Measurements from ENCODE around the gene METTL9. TPM values are rescaled to one million over a fixed set of nuclear protein-coding genes. Genes with fewer than 3 reads are reported as not detected.
"Not testable (repeated sequence)": the region's sequence is repeated elsewhere in the genome, so short reads cannot be mapped to it uniquely, and the experiment has no call there.

Gene METTL9
- total RNA-seq, 2 donors from 2014 or later: 49.3 to 63.8 TPM

DNA sequence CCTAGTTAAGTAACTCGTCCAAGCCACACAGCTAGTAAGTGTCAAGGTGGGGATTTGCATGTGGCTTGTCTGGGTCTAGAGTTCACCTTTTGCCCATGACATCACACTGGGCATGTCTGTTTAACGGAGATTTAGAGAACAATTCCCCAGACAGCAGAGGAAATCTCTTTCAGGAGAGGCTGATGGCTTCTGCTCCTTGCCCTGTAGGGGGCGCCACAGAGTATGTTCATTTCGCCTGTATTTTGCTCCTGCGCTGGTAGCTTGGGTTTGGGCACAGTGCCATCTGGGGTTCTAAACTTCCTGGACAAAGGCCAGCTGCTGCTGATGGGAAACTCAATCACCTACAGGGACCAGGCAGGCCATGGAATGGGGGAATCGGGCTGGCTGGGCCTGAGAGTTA is 84.8 kb downstream of the METTL9 start:
- ATAC-seq: no peak
- intact Hi-C loops (cut with DNase I): no loop called here
- DNase-seq: no peak

DNA sequence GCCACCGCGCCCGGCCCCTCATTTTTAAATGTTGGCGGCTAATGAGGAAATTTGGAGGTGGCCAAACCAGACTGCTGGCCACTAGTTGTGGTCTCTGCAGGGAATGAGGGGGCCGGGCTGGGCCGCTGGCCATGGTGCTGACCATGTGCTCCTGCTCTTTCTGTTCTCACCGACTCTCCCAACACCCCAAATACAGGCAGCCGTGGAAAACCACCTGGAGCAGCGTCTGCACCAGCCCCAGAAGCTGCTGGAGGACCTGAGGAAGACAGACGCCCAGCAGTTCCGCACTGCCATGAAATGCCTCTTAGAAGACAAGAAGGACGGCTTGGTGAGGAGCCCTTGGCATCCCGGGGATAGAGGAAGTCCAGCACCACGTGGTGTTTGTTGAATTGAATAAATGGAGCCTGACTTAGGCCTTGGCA is 85.7 kb downstream of the METTL9 start:
- intact Hi-C loops (cut with DNase I): no loop called here
- no peak for DNase-seq
- no peak for ATAC-seq

GRCh38 chr16:21689107-21689506 is 89.7 kb downstream of the METTL9 start:
- DNase-seq: no peak
- intact Hi-C loops (cut with DNase I): no loop called here
- ATAC-seq: no peak

GRCh38 chr16:21690967-21691366 is 91.6 kb downstream of the METTL9 start:
- ATAC-seq; intact Hi-C loops (cut with DNase I); DNase-seq: not testable (repeated sequence)

DNA sequence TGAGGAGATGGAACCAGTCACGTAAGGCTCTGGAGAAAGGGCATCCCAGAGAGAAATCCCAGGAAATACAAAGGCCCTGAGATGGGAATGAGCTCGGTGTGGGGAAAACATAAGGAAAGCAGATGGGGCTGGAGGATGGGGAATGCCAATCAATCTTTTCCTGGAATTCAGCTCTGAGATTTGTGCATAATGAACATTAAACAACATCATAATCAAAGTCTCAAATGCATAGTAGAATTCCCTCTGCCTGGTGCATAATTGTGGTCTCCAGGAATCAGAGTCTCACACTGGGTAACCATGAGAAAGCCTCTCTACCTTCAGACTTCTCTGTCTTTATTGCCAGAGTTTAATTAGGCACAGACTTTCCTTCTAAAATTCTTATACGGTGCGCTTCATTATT is 95.2 kb downstream of the METTL9 start:
- DNase-seq: no peak
- ATAC-seq: no peak
- intact Hi-C loops (cut with DNase I): no loop called here

DNA sequence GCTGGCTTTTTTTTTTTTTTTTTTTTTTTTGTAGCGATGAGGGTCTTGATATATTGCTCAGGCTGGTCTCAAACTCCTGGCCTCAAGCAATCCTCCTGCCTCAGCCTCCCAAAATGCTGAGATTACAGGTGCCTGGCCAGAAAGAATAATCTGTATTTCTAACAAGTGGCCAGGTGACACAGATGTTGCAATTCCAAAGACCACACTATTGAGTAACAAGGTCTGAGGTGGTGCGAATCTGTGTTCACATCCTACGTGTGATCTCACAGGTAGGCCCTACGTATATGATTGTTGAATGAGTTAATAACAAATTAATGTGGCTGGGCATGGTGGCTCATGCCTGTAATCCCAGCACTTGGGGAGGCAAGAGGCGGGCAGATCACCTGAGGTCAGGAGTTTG is 97.7 kb downstream of the METTL9 start:
- no peak for DNase-seq
- no peak for ATAC-seq
- intact Hi-C loops (cut with DNase I): no loop called here

DNA sequence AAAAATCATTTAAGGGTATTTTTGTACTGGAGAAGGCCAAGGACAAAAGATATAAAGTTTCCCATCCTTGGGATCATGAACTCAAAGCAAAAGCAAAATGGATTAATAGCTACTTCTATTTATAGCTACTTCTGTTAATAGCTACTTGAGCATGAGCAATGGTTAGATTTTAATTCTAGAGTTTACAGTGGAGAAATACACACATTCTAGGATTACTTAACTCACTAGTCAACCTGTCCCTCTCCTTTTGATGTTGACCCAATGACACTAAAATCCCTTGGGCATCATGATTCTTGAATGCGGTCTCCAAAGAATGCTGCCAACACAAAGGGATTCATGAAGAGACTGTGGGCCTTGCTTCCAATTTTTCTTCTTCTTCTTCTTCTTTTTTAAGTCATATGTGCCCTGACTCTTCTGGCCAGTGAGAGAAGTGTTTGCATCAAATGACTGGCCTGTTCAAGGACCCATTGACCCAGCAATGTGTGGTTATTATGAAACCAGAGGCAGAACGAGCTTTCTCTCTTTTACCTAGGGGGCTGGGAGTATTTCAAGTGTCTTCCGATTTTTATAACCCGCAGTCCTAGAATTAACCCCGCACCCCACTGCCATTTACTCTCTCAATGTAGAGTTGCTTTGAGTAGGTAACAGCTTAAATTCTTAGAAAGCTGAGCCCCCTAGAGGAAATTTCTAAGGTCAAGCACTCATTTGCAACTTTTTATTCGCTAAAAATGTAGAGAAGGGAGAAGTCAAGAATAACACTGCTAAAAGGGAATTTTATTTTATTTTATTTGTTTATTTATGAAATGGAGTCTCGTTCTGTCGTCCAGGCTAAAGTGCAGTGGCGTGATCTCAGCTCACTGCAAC is 99.0 kb downstream of the METTL9 start:
- ATAC-seq: no peak
- DNase-seq: no peak
- intact Hi-C loops (cut with DNase I): no loop called here

DNA sequence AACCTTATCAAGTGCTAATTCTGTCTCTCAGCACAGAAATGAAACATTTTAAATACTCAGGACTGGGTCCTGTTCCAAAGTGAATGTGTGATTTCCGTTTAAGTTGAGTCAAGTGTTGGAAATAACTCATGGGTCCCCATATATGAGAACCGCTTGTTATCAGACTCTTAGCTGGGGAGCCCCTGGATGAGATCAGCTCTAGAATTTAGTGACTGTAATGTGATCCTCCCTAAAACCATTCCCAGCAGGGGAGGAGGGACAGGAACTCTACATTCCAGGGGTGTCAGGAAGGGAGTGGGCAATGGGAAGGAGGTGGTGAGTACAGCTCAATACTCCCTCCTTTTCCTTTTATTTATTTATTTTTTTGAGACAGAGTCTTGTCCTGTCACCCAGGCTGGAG is 101.9 kb downstream of the METTL9 start:
- DNase-seq (no peak), ATAC-seq (peak; percentile 51 to 77)
- intact Hi-C loops (cut with DNase I): no loop called here

DNA sequence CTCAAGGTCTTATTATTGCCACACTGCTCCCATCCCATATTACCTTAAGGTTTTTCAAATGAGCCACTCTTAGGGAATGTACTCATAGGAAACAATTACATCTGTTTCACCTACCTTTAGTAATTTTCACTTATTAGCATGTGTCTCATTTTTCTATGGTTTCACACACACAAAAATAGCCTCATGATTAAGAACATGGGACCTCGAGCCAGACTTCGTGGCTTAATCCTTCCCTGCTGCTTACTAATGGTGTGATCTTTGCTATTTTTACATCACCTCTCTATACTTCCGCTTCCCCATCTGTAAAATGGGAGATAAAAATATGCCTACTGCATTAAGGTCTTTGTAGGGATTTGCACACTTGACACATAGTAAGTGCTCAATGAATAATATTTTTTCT is 102.9 kb downstream of the METTL9 start:
- intact Hi-C loops (cut with DNase I): no loop called here
- ATAC-seq: no peak
- DNase-seq: no peak

GRCh38 chr16:21703156-21703555 is 103.8 kb downstream of the METTL9 start:
- no peak for DNase-seq
- no peak for ATAC-seq
- intact Hi-C loops (cut with DNase I): no loop called here

DNA sequence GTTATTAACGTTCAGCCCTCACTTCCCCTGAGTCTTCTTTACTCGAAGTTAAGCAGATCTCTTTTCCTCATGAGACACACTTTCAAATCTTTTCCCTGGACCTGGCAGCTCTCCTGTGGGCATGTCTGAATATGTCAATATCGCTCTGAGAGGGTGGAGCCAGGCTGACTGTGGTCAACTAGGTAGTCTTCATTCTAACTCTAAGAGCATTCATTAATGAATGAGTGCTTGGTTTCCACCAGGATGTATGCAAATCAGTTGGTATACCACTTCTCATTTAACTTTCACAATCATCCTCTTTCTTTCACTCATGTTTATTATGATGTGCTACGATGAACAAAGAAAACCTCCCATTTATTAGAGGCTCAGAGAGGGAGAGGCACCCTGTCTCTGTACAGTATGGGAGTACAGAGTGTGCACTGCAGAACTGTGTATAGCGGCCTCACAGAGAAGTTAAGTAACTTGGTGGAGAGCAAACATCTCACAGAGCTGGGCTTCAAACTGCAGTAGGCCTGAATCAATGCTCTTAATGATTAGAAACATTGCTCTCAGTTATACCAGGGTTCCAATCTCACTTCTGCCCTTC is 104.3 kb downstream of the METTL9 start:
- intact Hi-C loops (cut with DNase I): no loop called here
- no peak for DNase-seq
- no peak for ATAC-seq

DNA sequence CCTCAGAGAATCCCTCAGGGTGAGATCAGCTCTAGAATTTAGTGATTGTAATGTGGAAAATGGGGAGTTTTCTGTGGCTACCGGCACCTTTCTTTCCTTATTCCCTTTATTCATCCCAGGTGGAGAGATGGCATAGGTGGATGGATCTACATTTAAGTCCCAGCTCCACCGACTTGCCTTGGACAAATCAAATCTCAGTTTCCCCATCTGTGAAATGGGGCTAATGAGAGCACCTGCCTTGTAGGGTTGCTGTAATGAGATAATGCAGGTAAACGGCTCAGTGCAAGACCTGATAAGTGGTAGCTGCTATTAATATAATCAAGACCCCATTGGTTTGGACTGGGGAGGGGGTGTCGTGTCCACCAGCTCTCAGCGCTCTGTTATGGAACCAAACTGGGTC is 104.9 kb downstream of the METTL9 start:
- intact Hi-C loops (cut with DNase I): no loop called here
- no peak for ATAC-seq
- no peak for DNase-seq

DNA sequence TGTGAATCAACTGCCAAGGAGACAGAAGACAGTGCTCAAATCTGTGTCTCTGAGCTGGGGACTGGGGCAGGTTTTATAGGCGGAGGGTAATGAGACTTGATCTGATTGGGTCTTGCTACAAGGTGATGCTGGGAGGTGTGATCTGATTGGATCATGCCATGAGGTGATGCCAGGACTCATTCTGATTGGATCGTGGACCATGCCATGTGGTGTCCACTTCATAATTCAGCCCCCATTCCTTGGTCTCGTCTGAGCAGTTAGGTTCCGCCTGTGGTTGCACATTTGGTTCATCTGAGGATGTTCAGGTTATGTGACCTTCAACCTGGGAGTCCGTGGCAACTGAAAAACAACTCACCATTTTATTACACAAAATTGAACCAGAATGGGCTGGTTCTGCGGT is 105.4 kb downstream of the METTL9 start:
- intact Hi-C loops (cut with DNase I): loop anchor here in 1 of 2 donors (5.0 kb wide), 1 partner anchor 117 kb away; no protein-coding TSS in a partner anchor
- ATAC-seq (no peak), DNase-seq (no peak)

Other genes with a start within 250 kb of the METTL9 start
- 1 to 10 TPM; 4.8 to 5.8 TPM for gene IGSF6, start 53.0 kb downstream of the METTL9 start, total RNA-seq
- under 1 TPM in 1 of 2 donors, not detected in 1; 0.29 TPM for gene OTOA, start 64.4 kb downstream of the METTL9 start, total RNA-seq